RWPE1 (cell line): Measurements from ENCODE around the gene ATXN7.
A peak's percentile ranks its signal among the peaks of the same experiment; 100 is the strongest.

Source experiments
- CTCF ChIA-PET: fragments of 350-600 bp; sonication (Branson Sonifier 250); formaldehyde crosslinking; extraction: SDS; loops from one replicate; lab custom pipeline; 2021; lab: Yijun Ruan, JAX
- POLR2A ChIA-PET: fragments of 400-600 bp; formaldehyde crosslinking; extraction: SDS; loops from one replicate; lab custom pipeline; 2020; ENCODE audit warnings: antibody characterized with exemption; ENCODE audit not compliant: low non-redundant PET; lab: Yijun Ruan, JAX
- DNase-seq: peaks from one replicate; pipeline ENCODE4 v3.0.0; 2012; ENCODE audit warnings: low spot score
- H3K27ac ChIP-seq: fragments of 450-650 bp; 2 replicates; pipeline ENCODE4 v1.5.1; 2017
- CTCF ChIP-seq: fragments of 450-650 bp; conservative IDR thresholded peaks from 2 replicates; pipeline ENCODE4 v1.5.1; 2017; ENCODE audit warnings: low read depth, mild to moderate bottlenecking

Gene ATXN7

GRCh38 chr3:63967675-63968611 lies 104.3 kb downstream of the ATXN7 start:
- DNase-seq, result no peak
- ChIA-PET POLR2A (no interaction called here), CTCF (no interaction called here)
- peak overlapping the region; percentile 77 for H3K27ac ChIP-seq
- TF ChIP-seq CTCF, result no peak

GRCh38 chr3:63968612-63969350 lies 105.1 kb downstream of the ATXN7 start:
- no peak for TF ChIP-seq CTCF
- CTCF ChIA-PET, result no interaction called here

GRCh38 chr3:63969876-63970275 lies 106.2 kb downstream of the ATXN7 start:
- no peak overlapping the region for H3K27ac ChIP-seq
- POLR2A ChIA-PET, result no interaction called here
- DNase-seq, result no peak
- no peak for TF ChIP-seq CTCF
- CTCF ChIA-PET, result interaction anchor here (0.6 kb wide), 1 partner anchor 60 kb away, joined by 3 read pairs; no protein-coding TSS in a partner anchor

More at GRCh38 chr3:63968612-63969350, 105.1 kb downstream of the ATXN7 start:
- POLR2A ChIA-PET, result no interaction called here
- peak; percentile 8 for DNase-seq
- no peak overlapping the region for H3K27ac ChIP-seq

GRCh38 chr3:63970631-63971475 lies 107.2 kb downstream of the ATXN7 start:
- TF ChIP-seq CTCF, result no peak
- ChIA-PET POLR2A (no interaction called here), CTCF (no interaction called here)
- no peak for DNase-seq
- no peak overlapping the region for H3K27ac ChIP-seq

GRCh38 chr3:63972196-63972595 lies 108.5 kb downstream of the ATXN7 start:
- no peak for DNase-seq
- no peak for TF ChIP-seq CTCF
- CTCF ChIA-PET, result interaction anchor here (0.6 kb wide), 1 partner anchor 55 kb away, joined by 4 read pairs; no protein-coding TSS in a partner anchor
- H3K27ac ChIP-seq, result no peak overlapping the region
- POLR2A ChIA-PET, result no interaction called here
